H1 (cell line): ENCODE results near the gene SAG. TPM values are rescaled to one million over a fixed set of nuclear protein-coding genes. Genes with fewer than 3 reads are reported as not detected.

Source experiments
- polyA plus RNA-seq, 7 experiments: library from polyadenylated mRNA; depleted of rRNA in 3 of 7; stranded (reverse) in 5 of 7; unstranded in 2 of 7; fragments of >200 nt in 5 of 7; fragments of 200-250 nt in 2 of 7; gene quantifications; 1 replicate in 5 of 7; 2 replicates in 1 of 7; 4 replicates in 1 of 7; pipeline versions ENCODE4 v1.2.1 to v1.2.3, GENCODE V29; 2011 to 2013; ENCODE audit warnings: missing spikeins in 2 of 7, mixed read lengths in 2 of 7
- small RNA-seq: library from polyadenylated mRNA; stranded (forward); fragments of <200 nt; extraction: miRNeasy Mini kit (QIAGEN cat#:217004); gene quantifications from one replicate; pipeline ENCODE3, GENCODE V24; 2013; ENCODE audit not compliant: insufficient read depth
- total RNA-seq: library from RNA; stranded (reverse); fragmentation: NEBNext Ultra II Directional; extraction: Animal tissue kit (Norgen Biotek cat#: 25700); gene quantifications from 2 replicates; pipeline ENCODE4 v1.2.1, GENCODE V29; 2021

The SAG gene
- total and polyA plus RNA-seq, 2 of the 8 experiments (the other 6 are each of a cell fraction or from before 2014, with no cell fraction given), result not detected

Small RNA genes lying within 50 kb of the gene (small RNA-seq; reads per million reads assigned to genes)
- gene RF00019, result not detected
- gene SCARNA5, result 224 reads per million, percentile 98 among the genes with 10 or more reads in this experiment
- 680 reads per million, percentile 99 among the genes with 10 or more reads in this experiment for gene SCARNA6

Other genes with a start within 250 kb of the SAG start
- 7.1 and 8.6 TPM in 2 replicates for gene INPP5D, start 247.5 kb upstream of the SAG start, total RNA-seq
- gene INPP5D, start 247.5 kb upstream of the SAG start, polyA plus RNA-seq (2011; rRNA removed), result 4.5 and 6.0 TPM in 2 replicates
- 28.5 and 31.0 TPM in 2 replicates for gene ATG16L1, start 56.1 kb upstream of the SAG start, total RNA-seq
- 18.3 and 19.8 TPM in 2 replicates for gene ATG16L1, start 56.1 kb upstream of the SAG start, polyA plus RNA-seq (2011; rRNA removed)
- 30.9 and 31.3 TPM in 2 replicates for gene DGKD, start 46.7 kb downstream of the SAG start, total RNA-seq
- gene DGKD, start 46.7 kb downstream of the SAG start, polyA plus RNA-seq (2011; rRNA removed), result 7.7 and 16.6 TPM in 2 replicates